ENCODE results near the gene JARID2.

JARID2 gene

DNA sequence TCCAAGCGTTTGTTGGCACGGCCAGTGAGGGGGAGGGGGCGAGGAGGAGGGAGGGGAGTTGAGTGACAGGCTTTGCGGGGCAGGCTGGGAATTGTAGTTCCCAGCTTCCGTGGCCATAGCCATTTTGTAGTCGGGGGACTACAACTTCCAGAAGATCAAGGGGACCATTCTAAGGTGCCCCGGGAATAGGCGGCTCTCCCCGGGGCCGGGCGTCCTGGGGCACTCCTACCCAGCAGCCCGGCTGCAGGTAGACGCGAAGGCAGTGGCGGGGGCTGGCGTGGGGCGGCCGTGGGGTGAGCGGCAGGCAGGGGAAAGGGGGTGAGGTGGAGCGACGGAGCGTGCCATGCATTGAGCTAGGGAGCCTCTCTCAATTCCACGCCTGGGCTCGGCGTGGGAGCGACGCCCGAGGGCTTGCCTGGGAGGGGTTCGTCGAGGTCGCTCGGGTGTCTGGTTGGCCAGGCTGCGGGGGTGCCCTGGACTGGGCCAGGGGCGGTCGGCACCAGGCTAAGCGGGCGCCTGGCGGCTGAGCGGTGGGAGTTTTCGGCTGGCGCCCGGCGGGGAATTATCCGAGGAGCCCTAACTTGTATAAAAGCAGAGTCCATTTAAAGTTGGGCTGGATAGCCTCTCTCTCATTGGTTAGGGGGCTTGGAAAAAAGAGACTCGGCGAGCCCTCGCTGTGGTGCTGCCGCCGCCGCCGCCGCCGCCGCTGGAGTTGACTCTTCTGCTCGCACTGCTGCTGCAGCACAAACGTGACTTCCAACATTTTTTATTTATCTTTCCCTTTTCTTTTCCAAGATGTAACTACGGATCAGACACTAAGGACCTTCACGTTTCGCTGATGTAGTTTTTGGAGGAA, at the start of gene JARID2:
JARID2 (plus strand) TSS at position 709 of the 856 bp plus-strand sequence. CDS start 471 bp downstream, outside the sequence.
- peak; percentile 95 for DNase-seq

DNA sequence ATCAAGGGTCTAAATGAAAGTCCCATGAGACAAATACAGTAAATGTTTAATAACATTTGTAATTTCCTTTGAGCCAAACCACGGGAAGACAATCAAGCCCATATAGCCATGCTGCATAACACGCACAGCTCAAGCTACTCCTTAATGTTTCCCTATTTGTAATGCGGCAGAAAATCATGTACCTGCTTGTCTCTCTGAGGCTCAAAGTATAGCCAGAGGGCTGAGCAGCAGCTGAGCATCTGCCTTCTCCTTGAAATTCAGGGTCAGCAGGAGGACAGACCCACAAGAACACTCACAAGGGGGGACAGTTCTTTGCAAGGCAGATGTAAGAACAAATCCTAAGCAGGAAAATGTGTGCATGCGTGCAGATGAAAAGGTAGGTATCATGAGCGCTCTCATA, 45.8 kb upstream of the JARID2 start:
- no peak for DNase-seq

DNA sequence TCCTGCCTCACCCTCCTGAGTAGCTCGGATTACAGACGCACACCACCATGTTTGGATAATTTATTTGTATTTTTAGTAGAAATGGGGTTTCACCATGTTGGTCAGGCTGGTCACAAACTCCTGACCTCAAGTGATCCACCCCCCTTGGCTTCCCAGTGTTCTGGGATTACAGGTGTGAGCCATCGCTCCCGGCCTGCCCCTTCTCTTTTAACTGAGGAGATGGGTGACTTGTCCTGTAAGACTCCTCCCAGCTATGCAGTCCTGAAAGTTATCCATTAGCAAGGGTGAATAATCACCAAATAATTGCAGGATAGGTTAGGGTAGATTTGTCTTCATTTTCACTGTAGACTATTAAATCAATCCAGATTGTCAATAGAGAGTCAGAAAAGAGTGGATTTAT, 40.5 kb upstream of the JARID2 start:
- no peak for DNase-seq

DNA sequence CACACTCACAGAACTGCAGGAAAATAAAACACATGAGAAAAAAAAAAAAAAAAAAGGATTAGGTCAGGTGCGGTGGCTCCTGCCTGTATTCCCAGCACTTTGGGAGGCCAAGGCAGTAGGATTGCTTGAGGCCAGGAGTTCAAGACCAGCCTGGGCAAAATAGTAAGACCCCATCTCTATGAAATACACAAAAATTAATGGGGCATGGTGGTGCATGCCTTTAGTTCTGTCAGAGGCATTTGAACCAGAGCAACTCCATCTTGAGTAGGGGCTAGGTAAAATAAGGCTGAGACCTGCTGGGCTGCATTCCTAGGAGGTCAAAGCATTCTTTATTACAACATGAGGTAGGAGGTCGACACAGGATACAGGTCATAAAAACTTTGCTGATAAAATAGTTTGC, 39.0 kb upstream of the JARID2 start:
- DNase-seq: no peak

DNA sequence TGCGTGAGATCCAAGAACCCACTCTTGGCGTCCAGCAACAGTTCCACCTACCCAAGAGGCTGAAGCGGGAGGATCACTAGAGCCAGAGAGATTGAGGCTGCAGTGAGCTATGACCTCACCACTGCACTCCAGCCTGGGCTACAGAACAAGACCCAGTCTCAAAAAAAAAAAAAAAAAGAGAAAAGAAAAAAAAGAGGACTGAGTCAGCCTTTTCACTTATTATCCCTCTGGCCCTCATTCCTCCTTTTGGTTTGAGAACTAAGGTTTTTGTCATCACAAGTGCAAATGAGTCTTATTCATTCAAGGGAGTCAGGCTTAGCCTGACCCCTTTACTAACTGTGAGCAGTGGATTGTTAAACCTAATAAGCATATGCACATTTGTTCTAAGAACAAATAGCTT, 37.9 kb upstream of the JARID2 start:
- DNase-seq: peak; percentile 9

DNA sequence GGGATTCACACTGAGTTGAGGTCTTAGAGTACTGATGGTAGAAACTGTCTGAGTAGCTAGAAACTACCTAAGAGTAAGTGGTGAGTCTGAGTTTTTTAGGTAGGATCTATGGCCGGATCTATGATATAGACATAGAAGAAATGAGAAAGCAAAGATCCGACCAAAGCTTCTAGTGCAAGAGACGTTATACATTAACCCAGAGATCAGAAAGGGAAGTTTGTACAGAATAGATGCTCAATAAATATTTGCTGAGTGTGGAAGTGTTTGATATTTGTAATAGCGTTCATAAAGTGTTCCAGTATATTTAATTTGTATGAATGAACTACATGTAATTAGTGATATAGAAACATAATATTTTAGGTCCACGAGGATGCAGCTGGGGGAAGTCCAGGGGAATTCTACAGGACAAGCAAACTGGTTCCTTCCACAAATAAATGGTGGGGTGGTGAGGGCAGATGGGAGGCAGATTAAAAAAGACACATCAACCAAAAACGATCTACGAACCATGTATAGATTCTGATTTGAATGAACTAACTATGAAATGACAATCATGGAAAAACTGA, 31.9 kb upstream of the JARID2 start:
- no peak for DNase-seq

DNA sequence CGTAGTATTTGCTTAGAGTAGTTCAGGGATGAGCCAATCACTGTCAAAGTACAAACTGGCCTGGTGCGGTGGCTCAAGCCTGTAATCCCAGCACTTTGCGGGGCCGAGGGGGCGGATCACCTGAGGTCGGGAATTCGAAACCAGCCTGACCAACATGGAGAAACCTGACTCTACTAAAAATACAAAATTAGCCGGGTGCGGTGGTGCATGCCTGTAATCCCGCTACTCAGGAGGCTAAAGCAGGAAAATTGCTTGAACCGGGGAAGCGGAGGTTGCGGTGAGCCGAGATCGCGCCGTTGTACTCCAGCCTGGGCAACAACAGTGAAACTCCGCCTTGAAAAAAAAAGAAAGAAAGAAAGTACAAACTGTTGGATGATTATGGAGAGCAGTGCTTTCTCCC, 27.5 kb upstream of the JARID2 start:
- no peak for DNase-seq

DNA sequence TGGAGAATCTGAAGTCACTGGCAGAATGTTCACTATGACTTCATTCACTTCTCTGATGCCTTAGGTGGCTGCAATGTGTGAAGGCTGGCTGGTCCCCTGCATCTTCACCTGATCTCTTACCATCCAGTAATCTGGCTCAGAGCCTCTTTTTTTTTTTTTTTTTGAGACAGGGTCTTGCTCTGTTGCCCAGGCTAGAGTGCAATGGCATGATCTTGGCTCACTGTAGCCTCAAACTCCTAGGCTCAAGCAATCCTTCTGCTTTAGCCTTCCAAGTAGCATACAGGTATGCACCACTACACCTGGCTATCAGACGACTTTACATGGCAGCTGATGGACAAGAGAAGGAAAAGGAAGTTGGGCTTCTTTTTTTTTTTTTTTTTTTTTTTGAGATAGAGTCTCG, 25.8 kb upstream of the JARID2 start:
- DNase-seq: no peak

DNA sequence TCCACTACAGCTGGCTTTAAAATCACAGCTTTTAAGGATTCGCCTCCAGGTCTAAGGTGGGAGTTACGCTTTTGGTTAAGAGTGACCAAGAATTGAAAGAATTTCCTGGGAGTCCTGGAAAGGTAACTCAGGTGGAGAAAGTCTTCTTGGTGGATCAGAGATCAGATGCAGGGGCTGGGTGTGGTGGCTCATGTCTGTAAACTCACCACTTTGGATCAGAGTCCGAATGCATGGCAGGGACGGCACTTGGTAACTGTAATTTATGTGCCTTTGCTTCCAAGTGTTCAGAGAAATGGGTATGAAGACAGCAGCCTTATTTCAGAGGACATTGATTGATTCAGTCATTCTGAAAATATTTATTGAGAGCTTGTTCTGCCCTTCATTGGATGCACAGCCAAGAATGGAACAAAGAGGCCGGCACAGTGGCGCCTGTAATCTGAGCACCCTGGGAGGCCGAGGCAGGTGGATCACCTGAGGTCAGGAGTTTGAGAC, 18.0 kb upstream of the JARID2 start:
- DNase-seq: no peak

DNA sequence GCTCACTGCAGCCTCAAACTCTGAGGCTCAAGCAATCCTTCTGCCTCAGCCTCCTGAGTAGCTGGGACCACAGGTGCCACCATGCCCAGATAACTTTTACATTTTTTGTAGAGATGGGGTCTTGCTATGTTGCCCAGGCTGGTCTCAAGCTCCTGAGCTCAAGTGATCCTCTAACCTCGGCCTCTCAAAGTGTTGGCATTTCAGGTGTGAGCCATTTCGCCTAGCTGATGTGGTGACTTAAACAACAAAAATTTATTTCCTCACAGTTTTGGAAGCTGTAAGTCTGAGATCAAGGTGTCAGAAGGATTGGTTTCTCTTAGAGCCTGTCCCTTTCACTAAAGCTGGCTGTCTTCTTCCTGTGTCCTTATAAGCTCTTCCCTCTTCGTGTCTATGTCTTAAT, 15.0 kb upstream of the JARID2 start:
- DNase-seq: peak; percentile 44

DNA sequence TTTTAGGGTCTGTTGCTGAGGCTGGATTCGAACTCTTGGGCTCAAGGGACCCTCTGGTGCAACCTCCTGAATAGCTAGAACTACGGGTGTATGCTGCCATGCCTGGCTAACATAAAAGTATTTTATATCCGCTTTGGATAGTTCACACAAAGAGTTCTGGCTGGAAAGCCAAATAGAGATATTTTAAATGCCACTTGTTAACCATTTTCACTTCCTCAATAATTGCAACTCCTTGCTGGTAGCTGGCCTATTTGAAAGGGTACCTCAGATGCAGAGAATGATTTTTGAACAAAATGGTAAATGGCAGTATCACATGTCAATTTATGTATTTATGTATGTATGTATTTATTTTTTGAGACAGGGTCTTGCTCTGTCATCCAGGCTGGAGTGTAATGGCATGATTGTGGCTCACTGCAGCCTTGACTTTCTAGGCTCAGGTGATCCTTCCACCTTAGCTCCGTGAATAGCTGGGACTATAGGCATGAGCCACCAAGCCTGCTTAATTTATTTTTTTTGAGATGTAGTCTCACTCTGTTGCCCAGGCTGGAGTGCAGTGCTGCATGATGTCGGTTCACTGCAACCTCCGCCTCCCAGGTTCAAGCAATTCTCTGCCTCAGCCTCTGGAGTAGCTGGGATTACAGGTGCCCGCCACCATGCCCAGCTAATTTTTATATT, 12.9 kb upstream of the JARID2 start:
- peak; percentile 65 for DNase-seq

DNA sequence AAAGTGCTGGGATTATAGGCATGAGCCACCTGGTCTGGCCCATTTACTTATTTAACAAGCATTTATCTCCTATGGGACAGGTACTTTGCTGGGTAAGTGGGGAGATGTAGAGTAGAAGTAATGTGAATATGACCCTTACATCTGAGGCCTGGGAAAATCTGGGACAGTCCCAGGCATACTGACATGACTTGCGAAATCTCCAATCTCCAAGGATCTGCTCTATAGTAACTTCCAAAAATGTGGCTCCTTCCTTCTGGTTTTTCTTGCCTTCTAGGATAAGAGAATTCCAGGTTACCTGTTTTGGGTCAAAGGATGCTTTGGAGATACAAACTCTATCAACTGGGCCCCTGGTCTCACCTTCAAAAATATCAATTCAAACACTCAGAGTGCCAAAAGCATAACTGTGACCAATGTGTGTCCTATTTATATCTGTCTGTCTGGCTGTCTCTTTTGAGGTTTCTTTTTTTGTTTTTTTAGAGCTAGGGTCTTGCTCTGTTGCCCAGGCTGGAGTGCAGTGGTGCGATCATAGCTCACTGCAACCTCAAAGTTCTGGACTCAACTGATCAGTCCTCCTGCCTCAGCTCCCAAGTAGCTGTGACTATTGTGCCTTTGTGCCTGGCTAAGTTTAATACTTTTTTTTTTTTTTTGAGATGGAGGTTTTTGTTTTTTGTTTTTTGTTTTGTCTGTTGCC, 11.7 kb upstream of the JARID2 start:
- DNase-seq: no peak

DNA sequence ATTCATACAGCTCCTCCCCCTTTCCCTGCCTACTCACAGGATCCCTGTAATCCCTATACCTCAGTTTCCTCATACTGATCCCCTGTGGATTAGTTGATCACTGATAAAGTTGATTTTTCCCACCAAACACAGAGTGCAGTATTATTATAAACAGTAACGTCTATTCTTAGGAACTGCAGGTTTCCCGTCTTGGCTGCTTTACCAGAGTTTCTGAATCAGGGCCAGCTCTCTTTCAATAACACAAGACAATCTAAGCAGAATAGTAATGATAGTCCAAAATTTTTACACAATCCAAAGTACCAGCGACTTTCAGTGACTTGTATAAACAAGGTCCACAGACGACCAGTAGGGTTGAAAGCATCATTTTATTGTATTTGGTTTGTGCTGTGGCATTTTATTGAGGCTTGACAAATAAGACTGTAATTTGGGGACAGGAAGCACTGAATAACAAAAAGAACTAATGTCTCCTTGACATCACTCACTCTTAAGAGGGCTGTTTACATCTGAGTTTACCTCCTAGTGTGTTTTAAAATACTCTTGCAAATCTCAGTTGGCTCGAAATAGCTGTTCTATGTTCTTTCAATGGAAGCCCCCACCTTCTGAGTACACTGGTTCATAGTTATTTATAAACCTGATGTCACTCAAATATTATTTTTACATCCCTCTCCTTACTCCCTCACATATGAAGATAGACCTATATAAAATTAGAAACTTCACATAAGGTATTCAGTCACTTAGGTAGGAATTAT, 6.1 kb upstream of the JARID2 start:
- no peak for DNase-seq

DNA sequence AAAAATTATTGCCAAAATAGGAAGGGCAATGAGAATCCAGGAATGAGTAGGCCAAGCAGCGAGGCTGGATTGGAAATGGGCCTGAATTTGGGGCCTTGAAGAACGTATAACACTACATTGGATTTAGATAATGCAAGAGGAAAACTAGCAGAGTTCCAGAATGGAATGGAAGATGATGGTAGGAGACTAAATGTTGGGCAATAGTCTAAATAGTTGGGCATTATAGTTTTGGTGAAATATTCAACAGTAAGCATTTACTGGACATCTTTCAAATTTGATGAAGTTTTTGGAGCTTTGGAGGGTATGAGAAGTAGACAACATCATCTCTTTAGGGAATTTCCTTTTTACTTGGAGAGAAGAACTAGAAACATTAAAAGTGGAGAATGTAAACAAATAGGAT, 3.4 kb upstream of the JARID2 start:
- no peak for DNase-seq

DNA sequence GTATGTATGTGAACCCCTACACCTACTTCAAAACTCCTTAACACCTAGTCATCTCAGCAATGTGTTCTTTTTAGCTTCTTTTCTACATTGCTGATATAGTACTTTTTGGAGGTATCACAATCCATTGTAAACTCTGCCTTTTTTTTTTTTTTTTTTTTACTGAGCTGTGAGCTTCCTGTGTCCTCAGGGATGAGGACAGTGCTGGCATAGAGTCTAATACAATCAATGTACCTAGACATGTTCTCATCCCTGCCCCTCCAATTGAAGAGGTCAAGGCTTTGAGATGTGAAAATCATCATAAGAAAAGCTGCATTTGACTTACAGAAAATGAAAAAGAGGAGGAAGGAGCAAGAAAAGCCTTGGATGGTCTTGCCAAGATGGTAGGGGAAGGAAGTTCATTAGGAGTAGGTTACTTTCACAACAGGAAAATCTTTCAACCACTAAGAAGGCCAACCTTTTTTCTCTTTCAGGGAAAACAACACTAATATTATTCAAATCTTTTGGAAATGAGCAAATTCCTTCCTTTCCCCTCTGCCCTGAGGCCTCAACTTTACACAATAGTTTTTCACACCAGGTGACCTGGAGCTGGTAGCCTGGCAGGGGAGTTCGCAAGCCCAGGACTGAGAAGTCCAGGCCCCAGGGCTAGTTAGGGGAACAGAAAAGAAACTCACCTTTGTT, 2.8 kb upstream of the JARID2 start:
- no peak for DNase-seq

DNA sequence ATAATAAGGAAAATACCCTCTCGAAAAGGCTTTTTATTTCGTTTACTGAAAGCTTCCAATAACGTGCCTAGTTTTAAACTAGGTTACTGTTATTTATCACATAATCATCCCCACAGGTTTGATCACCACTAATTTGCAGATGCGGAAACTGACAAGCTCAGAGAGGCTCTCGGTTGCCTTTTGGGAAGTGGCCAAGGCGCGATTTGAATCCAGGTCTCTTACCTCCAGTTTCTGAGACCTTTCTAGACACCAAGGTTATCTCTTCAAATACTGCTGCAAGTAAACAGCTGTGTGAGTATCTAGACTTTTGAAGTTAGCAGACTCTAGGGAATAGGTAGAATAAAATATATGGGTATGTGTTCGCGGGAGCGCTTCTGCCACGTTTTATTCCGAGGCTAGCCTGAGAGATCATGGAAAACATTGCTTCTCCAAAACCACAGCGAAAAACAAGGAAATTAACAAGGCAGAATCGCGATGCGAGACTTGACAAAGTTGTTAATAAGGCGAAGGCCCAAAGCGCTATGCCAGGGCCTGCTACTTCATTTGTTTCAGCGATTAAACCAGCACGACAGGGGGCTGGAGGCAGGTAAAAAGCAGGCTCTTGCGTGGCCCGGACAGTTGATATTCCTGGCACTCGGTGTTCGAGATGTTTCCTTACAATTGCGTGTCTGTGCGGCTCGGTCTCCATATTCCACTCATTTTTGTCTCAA, 1.8 kb upstream of the JARID2 start:
- no peak for DNase-seq

DNA sequence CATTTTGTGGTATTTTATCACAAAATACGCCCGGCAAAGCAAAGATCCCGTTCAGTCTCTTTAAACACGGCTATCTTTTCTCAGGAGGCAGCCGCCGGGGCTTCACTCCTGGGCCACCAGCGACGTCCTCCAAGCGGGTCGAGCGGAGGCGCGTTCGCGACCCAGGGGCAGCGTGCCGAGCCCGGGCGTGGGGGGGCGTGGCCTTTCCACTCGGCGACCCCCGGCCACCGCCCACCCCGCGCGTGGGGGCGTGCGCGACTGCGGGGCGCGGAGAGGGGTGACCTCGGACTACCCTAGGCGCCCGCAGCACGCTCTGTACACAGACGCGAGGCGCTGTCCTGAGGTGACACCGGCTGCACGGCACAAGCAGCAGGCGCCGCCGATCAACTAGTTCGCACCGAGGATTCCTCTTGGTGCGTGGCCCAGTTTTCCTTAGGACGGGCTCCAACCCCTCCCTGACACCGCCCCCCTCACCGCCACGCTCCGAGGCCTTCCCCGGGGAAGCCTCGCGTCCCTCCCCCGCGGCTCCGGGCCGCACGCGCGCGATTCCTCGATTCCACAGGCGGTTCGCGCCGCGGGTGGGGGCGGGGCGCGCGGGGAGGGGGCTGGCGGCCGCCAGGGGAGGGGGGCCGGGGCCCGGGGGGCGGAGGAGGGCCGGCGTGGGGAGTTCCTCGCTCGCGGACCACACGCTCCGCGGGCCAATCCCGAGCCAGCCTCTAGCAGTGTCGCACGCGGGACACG, 1.1 kb upstream of the JARID2 start:
- DNase-seq: peak; percentile 54

DNA sequence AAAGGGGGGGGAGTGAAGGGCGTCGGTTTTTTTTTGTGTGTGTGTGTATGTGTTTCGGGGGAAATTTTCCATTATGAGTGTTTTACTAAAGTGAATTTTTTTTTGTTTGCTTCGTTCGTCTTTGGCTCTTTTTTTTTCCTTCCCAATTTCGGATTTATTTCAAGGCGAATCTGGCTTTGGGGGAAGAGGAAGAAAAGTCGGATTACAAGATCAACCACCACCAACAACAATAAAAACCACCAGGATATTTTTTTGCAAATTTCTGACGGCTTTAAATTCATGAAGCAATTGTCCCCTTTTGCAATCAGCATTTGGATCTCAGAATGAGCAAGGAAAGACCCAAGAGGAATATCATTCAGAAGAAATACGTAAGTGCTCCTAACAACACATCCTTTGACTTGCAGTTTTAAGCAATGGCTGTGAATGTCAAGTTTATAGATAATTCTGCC, 372 bp downstream of the JARID2 start:
- DNase-seq: peak; percentile 34

DNA sequence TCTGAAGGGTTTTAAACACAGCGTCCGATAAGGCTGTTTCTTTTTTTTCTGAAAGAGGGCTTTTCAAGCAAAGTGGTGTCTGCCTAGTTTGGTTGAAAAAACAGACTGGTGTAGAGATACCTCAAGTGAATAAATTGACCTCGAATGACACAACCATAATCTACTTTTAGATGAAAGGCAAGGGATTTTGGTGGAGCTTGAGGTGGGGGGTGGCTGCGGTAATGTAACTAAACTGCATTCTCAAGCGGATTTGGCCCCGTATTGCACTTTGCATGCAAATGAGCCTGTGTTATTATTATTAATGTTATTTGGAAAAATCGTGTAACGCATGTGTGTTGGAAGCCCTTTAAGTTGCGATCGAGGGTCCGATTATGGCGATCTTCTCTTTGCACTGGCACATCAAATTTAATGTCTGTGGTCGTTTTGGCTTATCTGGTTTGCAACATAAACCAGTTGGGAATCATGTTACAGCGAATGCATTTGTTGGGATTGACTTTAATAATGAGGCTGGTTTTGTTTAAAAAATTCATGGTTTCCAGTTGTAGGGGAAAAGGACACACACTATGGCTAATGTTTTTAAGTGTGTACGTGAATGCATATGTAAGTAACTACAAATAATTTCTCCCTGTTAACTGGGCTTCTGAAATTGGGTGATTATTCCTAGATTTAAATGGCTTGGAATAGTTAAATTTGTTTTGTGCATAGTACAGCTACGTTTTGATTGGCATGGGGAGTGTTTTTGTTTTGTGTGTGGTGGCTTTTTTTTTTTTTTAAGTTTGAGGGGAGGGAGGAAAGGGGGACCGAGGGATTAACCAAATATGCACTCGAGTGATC, 1.0 kb downstream of the JARID2 start:
- peak; percentile 29 for DNase-seq

Measured in MV-4-11 (cell line).